ENCODE data around the gene PAQR5.

DNA sequence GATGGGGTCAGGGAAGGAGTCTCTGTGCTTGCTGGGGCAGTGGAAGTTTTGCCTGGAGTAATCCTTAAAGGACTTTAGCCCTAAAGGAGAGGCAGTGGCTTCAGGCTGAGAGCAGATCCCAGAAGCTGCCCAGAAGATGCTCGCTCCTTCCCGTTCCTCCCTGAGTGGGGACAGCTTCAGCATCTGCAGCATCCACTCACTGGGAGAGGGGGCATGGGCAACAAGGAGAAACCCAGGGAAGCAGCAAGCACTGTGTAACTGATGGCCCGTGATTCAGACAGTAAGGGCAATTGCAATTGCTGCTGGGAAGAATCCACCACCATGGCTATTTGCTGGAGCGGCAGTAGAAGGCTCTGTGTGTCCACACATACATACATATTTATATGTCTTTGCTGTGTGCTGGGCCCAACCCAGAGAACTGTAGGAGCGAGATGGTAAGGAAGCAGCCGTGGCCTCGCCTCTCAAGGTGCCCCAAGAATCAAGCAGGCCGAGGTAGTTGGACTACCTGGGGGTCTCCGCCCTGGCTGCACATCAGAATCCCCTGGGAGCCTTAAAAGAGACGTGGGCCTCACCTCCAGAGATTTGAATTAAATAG, 5.8 kb upstream of the PAQR5 start:
- TF ChIP-seq, protein P1, sequence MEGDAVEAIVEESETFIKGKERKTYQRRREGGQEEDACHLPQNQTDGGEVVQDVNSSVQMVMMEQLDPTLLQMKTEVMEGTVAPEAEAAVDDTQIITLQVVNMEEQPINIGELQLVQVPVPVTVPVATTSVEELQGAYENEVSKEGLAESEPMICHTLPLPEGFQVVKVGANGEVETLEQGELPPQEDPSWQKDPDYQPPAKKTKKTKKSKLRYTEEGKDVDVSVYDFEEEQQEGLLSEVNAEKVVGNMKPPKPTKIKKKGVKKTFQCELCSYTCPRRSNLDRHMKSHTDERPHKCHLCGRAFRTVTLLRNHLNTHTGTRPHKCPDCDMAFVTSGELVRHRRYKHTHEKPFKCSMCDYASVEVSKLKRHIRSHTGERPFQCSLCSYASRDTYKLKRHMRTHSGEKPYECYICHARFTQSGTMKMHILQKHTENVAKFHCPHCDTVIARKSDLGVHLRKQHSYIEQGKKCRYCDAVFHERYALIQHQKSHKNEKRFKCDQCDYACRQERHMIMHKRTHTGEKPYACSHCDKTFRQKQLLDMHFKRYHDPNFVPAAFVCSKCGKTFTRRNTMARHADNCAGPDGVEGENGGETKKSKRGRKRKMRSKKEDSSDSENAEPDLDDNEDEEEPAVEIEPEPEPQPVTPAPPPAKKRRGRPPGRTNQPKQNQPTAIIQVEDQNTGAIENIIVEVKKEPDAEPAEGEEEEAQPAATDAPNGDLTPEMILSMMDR (IDR thresholded peaks at IDR 0.05; ENCODE audit: low read length): no peak
- TF ChIP-seq EZH2 (IDR thresholded peaks at IDR 0.05; ENCODE audit: borderline replicate concordance, low read length): no peak

Data from OCI-LY1 (cell line).